ENCODE data around the gene CHN2.

Gene CHN2

GRCh38 chr7:29247224-29247962, 52.8 kb downstream of the CHN2 start:
- TF ChIP-seq SIN3A (IDR thresholded peaks at IDR 0.05; ENCODE audit: borderline replicate concordance, insufficient read depth, low read length) (no peak), TAF1 (IDR thresholded peaks at IDR 0.05; ENCODE audit: borderline replicate concordance, insufficient read depth, low read length) (no peak), FOXP2 (optimal IDR thresholded peaks at IDR 0.05; ENCODE audit: borderline replicate concordance, extremely low read depth, extremely low read length, insufficient read depth) (no peak), REST (IDR thresholded peaks at IDR 0.05; ENCODE audit: insufficient read depth in 1 of 2, low read depth in 2 of 2, low read length in 2 of 2) (no peak)

- no peak for TF ChIP-seq REST (IDR thresholded peaks at IDR 0.05; ENCODE audit: insufficient read depth in 1 of 2, low read depth in 2 of 2, low read length in 2 of 2)
- no peak for TF ChIP-seq POLR2AphosphoS5 (IDR thresholded peaks at IDR 0.05; ENCODE audit: low read depth, low read length)
Observed at GRCh38 chr7:29247963-29248236, 53.3 kb downstream of the CHN2 start.

GRCh38 chr7:29248713-29249382, 54.3 kb downstream of the CHN2 start:
- TF ChIP-seq FOXP2 (optimal IDR thresholded peaks at IDR 0.05; ENCODE audit: borderline replicate concordance, extremely low read depth, extremely low read length, insufficient read depth) (no peak), POLR2AphosphoS5 (IDR thresholded peaks at IDR 0.05; ENCODE audit: low read depth, low read length) (no peak), SIN3A (IDR thresholded peaks at IDR 0.05; ENCODE audit: borderline replicate concordance, insufficient read depth, low read length) (no peak), REST (IDR thresholded peaks at IDR 0.05; ENCODE audit: insufficient read depth in 1 of 2, low read depth in 2 of 2, low read length in 2 of 2) (no peak), TAF1 (IDR thresholded peaks at IDR 0.05; ENCODE audit: borderline replicate concordance, insufficient read depth, low read length) (no peak)

GRCh38 chr7:29249383-29249750, 54.8 kb downstream of the CHN2 start:
- TF ChIP-seq SIN3A (IDR thresholded peaks at IDR 0.05; ENCODE audit: borderline replicate concordance, insufficient read depth, low read length) (no peak), FOXP2 (optimal IDR thresholded peaks at IDR 0.05; ENCODE audit: borderline replicate concordance, extremely low read depth, extremely low read length, insufficient read depth) (no peak), REST (IDR thresholded peaks at IDR 0.05; ENCODE audit: insufficient read depth in 1 of 2, low read depth in 2 of 2, low read length in 2 of 2) (no peak), TAF1 (IDR thresholded peaks at IDR 0.05; ENCODE audit: borderline replicate concordance, insufficient read depth, low read length) (no peak), POLR2AphosphoS5 (IDR thresholded peaks at IDR 0.05; ENCODE audit: low read depth, low read length) (no peak)

- no peak for TF ChIP-seq POLR2AphosphoS5 (IDR thresholded peaks at IDR 0.05; ENCODE audit: low read depth, low read length)
- no peak for TF ChIP-seq FOXP2 (optimal IDR thresholded peaks at IDR 0.05; ENCODE audit: borderline replicate concordance, extremely low read depth, extremely low read length, insufficient read depth)
- TF ChIP-seq SIN3A (IDR thresholded peaks at IDR 0.05; ENCODE audit: borderline replicate concordance, insufficient read depth, low read length), result no peak
- TF ChIP-seq TAF1 (IDR thresholded peaks at IDR 0.05; ENCODE audit: borderline replicate concordance, insufficient read depth, low read length), result no peak
Observed at GRCh38 chr7:29249860-29250259, 55.3 kb downstream of the CHN2 start.

Data from PFSK-1 (cell line).